GM12864 (cell line): ENCODE measurements around the gene BTBD9.

Experiments used
- DNase-seq: peaks from one replicate; pipeline ENCODE4 v3.0.0-alpha.2; 2011; ENCODE audit warnings: low read depth
- H3K4me3 ChIP-seq: 2 replicates; pipeline ENCODE4 v1.5.1; 2011; ENCODE audit warnings: mild to moderate bottlenecking, low read depth, low read length, control low read depth
- TF ChIP-seq, protein P1 (sequence below): IDR thresholded peaks from 2 replicates; pipeline ENCODE4 v1.5.1; 2011; ENCODE audit warnings: low read depth, mild to moderate bottlenecking, moderate library complexity, low read length, control low read depth, inconsistent platforms; ENCODE audit errors: missing control alignments

BTBD9 gene

DNA sequence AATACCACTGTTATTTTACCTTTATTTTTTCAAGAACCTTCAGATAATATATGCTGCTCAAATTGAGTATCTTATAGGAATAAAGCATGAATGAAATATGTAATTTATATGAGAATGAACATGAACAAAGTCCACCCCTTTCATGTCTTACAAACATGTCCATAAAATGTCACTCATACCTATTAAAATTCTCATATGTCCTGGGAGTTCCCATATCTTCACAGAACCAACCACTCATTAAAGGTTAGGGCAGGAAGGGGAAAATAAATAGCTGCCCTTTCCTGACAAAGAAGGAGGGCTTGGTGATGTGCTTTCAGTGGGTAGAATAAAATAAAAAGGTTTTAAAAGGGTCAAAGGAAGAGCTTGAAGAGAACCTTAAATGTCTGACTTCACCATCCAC lies 125.3 kb downstream of the BTBD9 start:
- DNase-seq: no peak
- H3K4me3 ChIP-seq: no peak overlapping the region
- TF ChIP-seq, protein P1, sequence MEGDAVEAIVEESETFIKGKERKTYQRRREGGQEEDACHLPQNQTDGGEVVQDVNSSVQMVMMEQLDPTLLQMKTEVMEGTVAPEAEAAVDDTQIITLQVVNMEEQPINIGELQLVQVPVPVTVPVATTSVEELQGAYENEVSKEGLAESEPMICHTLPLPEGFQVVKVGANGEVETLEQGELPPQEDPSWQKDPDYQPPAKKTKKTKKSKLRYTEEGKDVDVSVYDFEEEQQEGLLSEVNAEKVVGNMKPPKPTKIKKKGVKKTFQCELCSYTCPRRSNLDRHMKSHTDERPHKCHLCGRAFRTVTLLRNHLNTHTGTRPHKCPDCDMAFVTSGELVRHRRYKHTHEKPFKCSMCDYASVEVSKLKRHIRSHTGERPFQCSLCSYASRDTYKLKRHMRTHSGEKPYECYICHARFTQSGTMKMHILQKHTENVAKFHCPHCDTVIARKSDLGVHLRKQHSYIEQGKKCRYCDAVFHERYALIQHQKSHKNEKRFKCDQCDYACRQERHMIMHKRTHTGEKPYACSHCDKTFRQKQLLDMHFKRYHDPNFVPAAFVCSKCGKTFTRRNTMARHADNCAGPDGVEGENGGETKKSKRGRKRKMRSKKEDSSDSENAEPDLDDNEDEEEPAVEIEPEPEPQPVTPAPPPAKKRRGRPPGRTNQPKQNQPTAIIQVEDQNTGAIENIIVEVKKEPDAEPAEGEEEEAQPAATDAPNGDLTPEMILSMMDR: no peak

DNA sequence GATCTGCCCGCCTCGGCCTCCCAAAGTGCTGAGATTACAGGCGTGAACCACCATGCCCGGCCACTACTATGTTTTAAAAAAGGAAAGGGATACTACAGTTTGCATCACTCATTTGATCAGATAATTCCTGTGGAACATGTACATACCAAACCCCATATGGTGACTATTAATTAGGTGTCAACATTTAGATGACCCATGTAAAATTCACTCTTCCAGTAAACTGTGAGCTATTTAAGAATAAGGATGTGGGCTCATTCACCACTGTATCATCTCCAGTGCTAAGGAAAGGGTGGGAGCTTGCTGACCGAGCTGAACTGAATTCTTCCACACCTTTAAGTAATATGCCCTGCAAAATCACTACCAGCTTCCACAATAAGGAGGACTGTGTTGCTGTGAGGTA lies 127.5 kb downstream of the BTBD9 start:
- H3K4me3 ChIP-seq: no peak overlapping the region
- DNase-seq: no peak
- TF ChIP-seq, protein P1: no peak

DNA sequence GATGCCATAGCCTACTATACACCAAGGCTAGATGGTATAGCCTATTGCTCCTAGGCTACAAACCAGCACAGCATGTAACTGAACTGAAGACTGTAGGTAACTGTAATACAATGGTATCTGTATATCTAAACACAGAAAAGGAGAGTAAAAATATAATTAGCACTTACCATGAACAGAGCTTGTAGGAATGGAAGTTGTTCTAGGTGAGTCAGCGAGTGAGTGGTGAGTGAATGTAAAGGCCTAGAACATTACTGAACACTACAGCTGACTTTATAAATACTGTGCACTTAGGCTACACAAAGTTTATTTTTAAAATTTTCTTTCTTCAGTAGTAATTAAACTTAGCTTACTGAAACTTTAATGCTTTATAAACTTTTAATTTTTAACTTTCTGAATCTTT lies 129.5 kb downstream of the BTBD9 start:
- H3K4me3 ChIP-seq: no peak overlapping the region
- TF ChIP-seq, protein P1: no peak
- no peak for DNase-seq

DNA sequence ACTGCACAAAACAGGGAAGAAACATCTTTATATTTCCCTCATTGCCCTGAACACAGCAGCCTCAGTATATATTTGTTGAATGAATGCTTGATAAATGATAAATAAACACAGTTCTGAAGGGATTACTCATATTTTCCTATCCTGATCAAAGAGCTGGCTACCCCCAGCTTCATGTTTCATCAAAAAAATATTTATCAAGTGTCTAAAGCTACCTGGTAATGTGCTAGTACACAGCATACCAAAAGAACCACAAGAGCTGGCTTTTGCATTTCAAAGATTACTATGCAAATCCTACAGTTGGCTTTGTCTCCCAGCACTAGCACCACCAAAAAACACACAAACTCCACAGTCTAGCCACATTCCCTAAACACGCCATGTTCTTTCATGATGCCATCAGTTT lies 130.0 kb downstream of the BTBD9 start:
- H3K4me3 ChIP-seq: no peak overlapping the region
- DNase-seq: no peak
- TF ChIP-seq, protein P1: no peak

DNA sequence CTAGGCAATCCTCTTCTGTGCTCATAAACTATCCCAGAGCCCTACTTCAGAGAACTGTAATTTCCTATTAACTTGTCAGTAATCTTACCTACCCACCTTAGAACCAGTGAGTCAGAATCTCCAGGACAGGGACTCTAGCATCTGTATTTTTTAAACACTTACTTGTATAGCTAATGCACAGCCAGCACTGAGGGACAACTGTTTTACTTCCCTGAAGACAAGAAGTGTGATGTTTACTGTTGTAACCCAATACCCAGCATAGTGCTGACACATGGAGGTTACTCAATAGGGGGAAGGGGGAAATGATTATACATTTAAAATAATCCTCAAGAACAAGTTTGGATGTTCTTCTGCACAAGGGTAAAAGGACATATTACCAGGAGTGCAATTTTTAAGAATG lies 130.8 kb downstream of the BTBD9 start:
- no peak for DNase-seq
- H3K4me3 ChIP-seq: no peak overlapping the region
- TF ChIP-seq, protein P1: no peak

DNA sequence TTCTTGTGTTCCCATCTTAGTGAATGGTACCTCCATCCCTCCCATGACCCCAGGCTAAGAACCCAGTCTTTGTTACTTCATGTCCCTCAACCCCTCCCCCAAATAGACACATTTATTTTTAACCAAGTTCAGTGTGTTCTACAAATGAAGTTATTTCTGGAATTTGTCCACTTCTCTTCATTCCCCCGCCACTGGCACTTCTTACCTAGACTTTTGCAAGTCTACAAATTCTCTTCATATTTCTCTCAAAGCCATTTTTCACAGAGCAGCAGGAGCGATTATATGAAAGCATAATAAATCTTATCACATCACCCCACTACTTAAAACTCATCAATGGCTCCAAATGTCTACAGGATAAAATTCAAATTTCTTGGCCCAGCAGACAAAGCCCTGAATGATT lies 131.4 kb downstream of the BTBD9 start:
- TF ChIP-seq, protein P1: no peak
- no peak for DNase-seq

DNA sequence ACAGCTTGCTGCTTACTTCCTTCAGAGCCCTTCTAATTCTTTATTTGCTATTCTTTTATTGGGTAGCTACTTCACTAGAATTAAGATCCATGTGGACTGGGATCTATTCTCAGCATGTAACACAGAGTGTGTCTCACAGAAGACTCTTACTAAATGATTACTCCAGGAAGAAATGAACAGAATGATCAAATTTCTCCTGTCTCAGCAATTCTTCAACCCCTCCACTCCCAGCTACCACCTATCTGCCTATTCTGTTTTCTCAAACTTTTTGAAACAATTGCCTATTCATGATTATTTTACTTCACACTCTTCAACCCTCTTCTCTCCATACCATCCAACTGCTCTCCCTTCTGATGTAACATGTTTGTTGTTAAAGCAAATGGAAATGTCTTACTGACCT lies 132.6 kb downstream of the BTBD9 start:
- TF ChIP-seq, protein P1: no peak
- no peak overlapping the region for H3K4me3 ChIP-seq
- no peak for DNase-seq

More for the DNA sequence above, 131.4 kb downstream of the BTBD9 start:
- H3K4me3 ChIP-seq: no peak overlapping the region
